Thyroid gland (tissue), 4 donors: ENCODE results near the gene MDGA2. TPM values are rescaled to one million over a fixed set of nuclear protein-coding genes. Genes with fewer than 3 reads are reported as not detected.

Experiments
- DNase-seq, 2 donors: peaks; one replicate each; pipeline ENCODE4 v3.0.0-alpha.2; 2019
- H3K27ac ChIP-seq, 3 donors: fragments of 200-600 bp; sonication (generic); 1 replicate in 2 of 3; 2 replicates in 1 of 3; pipeline ENCODE4 v1.5.1; 2016 to 2019; ENCODE audit warnings: mild to moderate bottlenecking in 1 of 3, moderate library complexity in 1 of 3
- H3K27me3 ChIP-seq: fragments of 200-600 bp; sonication (generic); one replicate; pipeline ENCODE4 v1.5.1; 2019
- H3K36me3 ChIP-seq, 2 donors: fragments of 200-600 bp; sonication (generic); one replicate each; pipeline ENCODE4 v1.5.1; 2016 to 2019
- H3K4me1 ChIP-seq, 2 donors: fragments of 200-600 bp; sonication (generic); one replicate each; pipeline ENCODE4 v1.5.1; 2017 to 2019
- H3K4me3 ChIP-seq, 3 donors: fragments of 200-600 bp; sonication (generic); replicated peaks in 1 of 3; 1 replicate in 2 of 3; 2 replicates in 1 of 3; pipeline ENCODE4 v1.5.1; 2016; ENCODE audit warnings: mild to moderate bottlenecking in 1 of 3
- H3K9me3 ChIP-seq: fragments of 200-600 bp; sonication (generic); one replicate; pipeline ENCODE4 v1.5.1; 2017
- POLR2A ChIP-seq, 2 donors: fragments of 450-650 bp; IDR thresholded peaks; one replicate each; pipeline ENCODE4 v1.6.1; 2017; ENCODE audit warnings: antibody characterized with exemption in 2 of 2, mild to moderate bottlenecking in 2 of 2, moderate library complexity in 1 of 2
- WGBS, 2 donors: methylation state at CpG; one replicate each; pipeline ENCODE4 v1.1.5; 2017; 5-methylcytosine and 5-hydroxymethylcytosine counted together
- intact Hi-C: fragments of 100-400 bp; cut with DNase I; formaldehyde crosslinking; loops from one replicate; pipeline ENCODE4 v1.15.1; 2023
- total RNA-seq, 4 donors: library from RNA; depleted of rRNA; stranded (reverse); fragments of >200 nt; gene quantifications; one replicate each; pipeline ENCODE4 v1.2.3, GENCODE V29; 2016
- TF ChIP-seq, protein P1 (sequence below), 6 experiments: fragments of 200-600 bp in 3 of 6; fragments of 450-650 bp in 3 of 6; sonication (generic) in 3 of 6; IDR thresholded peaks; one replicate each; pipeline ENCODE4 v1.5.1; 2016 to 2019; ENCODE audit warnings: antibody characterized with exemption in 6 of 6, mild to moderate bottlenecking in 2 of 6, inconsistent platforms in 1 of 6, moderate library complexity in 1 of 6

Gene MDGA2
- total RNA-seq, 4 donors from 2014 or later = not detected

DNA sequence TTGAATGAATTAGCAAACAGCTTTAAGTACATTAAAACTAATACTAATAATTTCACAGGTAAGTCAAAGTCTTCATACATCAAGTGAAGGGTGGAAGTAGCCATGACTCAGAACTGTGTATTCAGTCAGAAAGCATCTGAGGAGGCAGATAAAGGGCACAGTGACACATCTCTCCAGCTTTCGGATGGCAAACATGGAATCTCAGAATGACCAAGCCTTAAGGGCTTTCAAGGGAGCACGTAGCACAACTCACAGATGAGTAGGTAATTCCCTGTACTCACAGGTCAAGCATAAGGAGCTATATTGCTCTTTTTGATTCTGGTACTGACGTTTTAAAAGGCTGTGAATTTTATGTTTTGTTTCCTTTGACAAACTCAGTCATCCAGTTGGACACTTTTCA is 56.0 kb downstream of the MDGA2 start:
- Histone ChIP-seq H3K27ac (no peak overlapping the region), H3K27me3 (no peaks in the 10 kb centered on the region), H3K4me3 (no peak overlapping the region), H3K36me3 (no peaks in the 10 kb centered on the region), H3K9me3 (no peaks in the 10 kb centered on the region), H3K4me1 (no peaks in the 10 kb centered on the region)
- no peak for DNase-seq
- 47 to 49% methylated on average over 3 of the region's 3 CpGs for WGBS, 2 donors
- TF ChIP-seq, protein P1, sequence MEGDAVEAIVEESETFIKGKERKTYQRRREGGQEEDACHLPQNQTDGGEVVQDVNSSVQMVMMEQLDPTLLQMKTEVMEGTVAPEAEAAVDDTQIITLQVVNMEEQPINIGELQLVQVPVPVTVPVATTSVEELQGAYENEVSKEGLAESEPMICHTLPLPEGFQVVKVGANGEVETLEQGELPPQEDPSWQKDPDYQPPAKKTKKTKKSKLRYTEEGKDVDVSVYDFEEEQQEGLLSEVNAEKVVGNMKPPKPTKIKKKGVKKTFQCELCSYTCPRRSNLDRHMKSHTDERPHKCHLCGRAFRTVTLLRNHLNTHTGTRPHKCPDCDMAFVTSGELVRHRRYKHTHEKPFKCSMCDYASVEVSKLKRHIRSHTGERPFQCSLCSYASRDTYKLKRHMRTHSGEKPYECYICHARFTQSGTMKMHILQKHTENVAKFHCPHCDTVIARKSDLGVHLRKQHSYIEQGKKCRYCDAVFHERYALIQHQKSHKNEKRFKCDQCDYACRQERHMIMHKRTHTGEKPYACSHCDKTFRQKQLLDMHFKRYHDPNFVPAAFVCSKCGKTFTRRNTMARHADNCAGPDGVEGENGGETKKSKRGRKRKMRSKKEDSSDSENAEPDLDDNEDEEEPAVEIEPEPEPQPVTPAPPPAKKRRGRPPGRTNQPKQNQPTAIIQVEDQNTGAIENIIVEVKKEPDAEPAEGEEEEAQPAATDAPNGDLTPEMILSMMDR (IDR thresholded peaks at IDR 0.05) = no peak
- TF ChIP-seq POLR2A (IDR thresholded peaks at IDR 0.05) = no peak
- intact Hi-C loops = no loop called here

DNA sequence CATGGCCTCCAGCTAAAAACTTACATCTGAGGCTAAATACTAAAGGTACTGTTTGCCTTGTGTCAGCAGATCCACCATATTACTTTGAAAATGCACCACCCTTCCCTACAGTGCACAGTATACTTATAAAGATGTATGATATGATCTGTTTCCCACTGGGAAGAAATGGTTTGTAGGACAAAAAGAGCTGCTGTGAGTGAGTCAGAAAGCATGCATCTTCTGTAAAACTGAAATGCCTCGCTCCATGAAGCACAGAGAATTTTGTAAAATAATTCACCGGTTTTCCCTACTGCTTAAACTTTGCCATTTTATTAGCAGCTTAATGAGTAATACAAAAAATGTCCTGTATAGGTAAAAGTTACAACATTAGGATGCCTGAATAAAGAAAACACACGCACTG is 68.8 kb downstream of the MDGA2 start:
- no peaks in the 10 kb centered on the region for H3K27me3 ChIP-seq
- intact Hi-C loops = no loop called here
- WGBS, 2 donors = 90 to 92% methylated on average over 3 of the region's 3 CpGs

DNA sequence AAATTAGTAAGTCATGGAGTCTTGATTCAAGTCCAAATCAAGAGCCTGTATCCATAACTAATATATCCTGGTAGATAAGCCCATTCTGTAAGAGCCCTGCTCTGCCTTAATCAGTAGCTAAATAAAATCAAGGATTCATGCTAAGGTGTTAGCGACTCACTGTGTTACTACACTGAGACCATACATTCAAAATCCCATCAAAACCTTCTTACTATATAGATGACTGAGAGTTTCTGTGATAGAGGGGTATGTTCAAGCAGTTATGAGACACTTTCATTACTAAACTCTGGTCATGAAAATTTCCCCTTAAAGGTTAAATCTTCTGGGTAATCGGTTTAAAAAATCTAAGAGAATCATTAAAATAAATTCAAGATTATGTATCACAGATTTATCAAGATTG is 78.5 kb downstream of the MDGA2 start:
- Histone ChIP-seq H3K9me3 (no peaks in the 10 kb centered on the region), H3K36me3 (no peaks in the 10 kb centered on the region), H3K27ac (no peak overlapping the region), H3K27me3 (no peaks in the 10 kb centered on the region), H3K4me1 (no peaks in the 10 kb centered on the region), H3K4me3 (no peak overlapping the region)
- no peak for TF ChIP-seq POLR2A (IDR thresholded peaks at IDR 0.05)
- TF ChIP-seq, protein P1 (IDR thresholded peaks at IDR 0.05) = no peak
- DNase-seq = no peak
- WGBS, 2 donors = 76 to 81% methylated on average over 2 of the region's 2 CpGs
- intact Hi-C loops = no loop called here

More for the DNA sequence above, 68.8 kb downstream of the MDGA2 start:
- no peak for DNase-seq
- no peaks in the 10 kb centered on the region for H3K9me3 ChIP-seq
- no peaks in the 10 kb centered on the region for H3K36me3 ChIP-seq
- TF ChIP-seq, protein P1 (IDR thresholded peaks at IDR 0.05) = no peak
- no peak for TF ChIP-seq POLR2A (IDR thresholded peaks at IDR 0.05)
- no peak overlapping the region for H3K4me3 ChIP-seq
- no peak overlapping the region for H3K27ac ChIP-seq
- no peaks in the 10 kb centered on the region for H3K4me1 ChIP-seq

DNA sequence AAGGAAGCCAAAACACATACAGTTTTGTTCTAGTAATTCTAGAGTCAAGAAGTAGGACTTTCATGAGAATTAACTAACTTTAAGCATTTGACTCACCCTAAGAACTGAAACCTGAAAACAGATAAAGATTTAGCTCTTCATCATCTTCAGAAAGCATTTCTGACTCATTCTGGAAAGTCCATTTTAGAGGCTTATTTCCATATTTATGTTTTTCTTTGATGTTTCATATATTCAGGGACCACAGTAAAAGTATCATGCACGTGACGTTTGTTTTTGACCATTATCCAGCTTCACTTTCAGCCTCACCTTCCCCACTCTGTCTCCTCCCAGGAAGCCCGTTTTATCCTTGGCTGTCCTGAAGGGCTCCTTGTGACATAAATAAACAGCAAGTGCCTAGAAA is 79.2 kb downstream of the MDGA2 start:
- H3K4me1 ChIP-seq = no peaks in the 10 kb centered on the region
- H3K4me3 ChIP-seq = no peak overlapping the region
- H3K36me3 ChIP-seq = no peaks in the 10 kb centered on the region
- TF ChIP-seq, protein P1 (IDR thresholded peaks at IDR 0.05) = no peak
- TF ChIP-seq POLR2A (IDR thresholded peaks at IDR 0.05) = no peak
- no peak for DNase-seq
- H3K27ac ChIP-seq = no peak overlapping the region
- intact Hi-C loops = no loop called here
- H3K9me3 ChIP-seq = no peaks in the 10 kb centered on the region
- no peaks in the 10 kb centered on the region for H3K27me3 ChIP-seq
- 71 to 81% methylated on average over 3 of the region's 3 CpGs for WGBS, 2 donors

DNA sequence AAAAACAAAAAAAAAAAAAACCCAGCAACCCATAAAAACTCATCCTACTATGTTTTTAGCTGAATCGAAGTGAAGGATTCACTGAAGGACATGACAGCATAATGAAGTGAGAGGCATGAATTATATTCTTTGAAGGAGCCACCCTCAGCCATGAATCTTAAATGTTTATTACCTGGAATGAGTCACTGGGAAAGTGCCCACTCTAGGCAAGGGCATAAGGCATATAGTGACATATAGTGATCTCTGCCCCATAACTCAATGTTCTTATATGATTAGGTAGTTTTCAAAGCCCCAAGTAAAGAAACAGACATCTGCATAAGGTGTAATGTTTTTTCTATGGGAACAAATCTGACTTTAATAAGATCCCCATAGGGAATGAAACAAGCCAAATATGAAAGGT is 79.9 kb downstream of the MDGA2 start:
- WGBS, 2 donors = 78 to 86% methylated on average over 1 of the region's 1 CpG

More for the DNA sequence above, 79.9 kb downstream of the MDGA2 start:
- TF ChIP-seq, protein P1 (IDR thresholded peaks at IDR 0.05) = no peak
- no peak for TF ChIP-seq POLR2A (IDR thresholded peaks at IDR 0.05)
- Histone ChIP-seq H3K27ac (no peak overlapping the region), H3K4me3 (no peak overlapping the region), H3K36me3 (no peaks in the 10 kb centered on the region), H3K4me1 (no peaks in the 10 kb centered on the region), H3K9me3 (no peaks in the 10 kb centered on the region), H3K27me3 (no peaks in the 10 kb centered on the region)
- intact Hi-C loops = no loop called here
- no peak for DNase-seq
